ENCODE results near the gene DOCK8.

GRCh38 chr9:441126-441525 lies 226.5 kb downstream of the DOCK8 start:
- no peak for TF ChIP-seq EZH2phosphoT487 (IDR thresholded peaks at IDR 0.05)
- TF ChIP-seq CTCF (IDR thresholded peaks at IDR 0.05), result no peak

All from neural progenitor cell (in vitro differentiated cells).